Activated CD4-positive, alpha-beta T cell treated with anti-CD3 and anti-CD28 coated beads for 48 hours (primary cell): Measurements from ENCODE around the gene SINHCAF.
A peak's percentile ranks its signal among the peaks of the same experiment; 100 is the strongest.
"Not testable (repeated sequence)": the region's sequence is repeated elsewhere in the genome, so short reads cannot be mapped to it uniquely, and the experiment has no call there.

Experiments
- DNase-seq: peaks from one replicate; pipeline ENCODE4 v3.0.0-alpha.2; 2020

Gene SINHCAF, protein sequence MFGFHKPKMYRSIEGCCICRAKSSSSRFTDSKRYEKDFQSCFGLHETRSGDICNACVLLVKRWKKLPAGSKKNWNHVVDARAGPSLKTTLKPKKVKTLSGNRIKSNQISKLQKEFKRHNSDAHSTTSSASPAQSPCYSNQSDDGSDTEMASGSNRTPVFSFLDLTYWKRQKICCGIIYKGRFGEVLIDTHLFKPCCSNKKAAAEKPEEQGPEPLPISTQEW

DNA sequence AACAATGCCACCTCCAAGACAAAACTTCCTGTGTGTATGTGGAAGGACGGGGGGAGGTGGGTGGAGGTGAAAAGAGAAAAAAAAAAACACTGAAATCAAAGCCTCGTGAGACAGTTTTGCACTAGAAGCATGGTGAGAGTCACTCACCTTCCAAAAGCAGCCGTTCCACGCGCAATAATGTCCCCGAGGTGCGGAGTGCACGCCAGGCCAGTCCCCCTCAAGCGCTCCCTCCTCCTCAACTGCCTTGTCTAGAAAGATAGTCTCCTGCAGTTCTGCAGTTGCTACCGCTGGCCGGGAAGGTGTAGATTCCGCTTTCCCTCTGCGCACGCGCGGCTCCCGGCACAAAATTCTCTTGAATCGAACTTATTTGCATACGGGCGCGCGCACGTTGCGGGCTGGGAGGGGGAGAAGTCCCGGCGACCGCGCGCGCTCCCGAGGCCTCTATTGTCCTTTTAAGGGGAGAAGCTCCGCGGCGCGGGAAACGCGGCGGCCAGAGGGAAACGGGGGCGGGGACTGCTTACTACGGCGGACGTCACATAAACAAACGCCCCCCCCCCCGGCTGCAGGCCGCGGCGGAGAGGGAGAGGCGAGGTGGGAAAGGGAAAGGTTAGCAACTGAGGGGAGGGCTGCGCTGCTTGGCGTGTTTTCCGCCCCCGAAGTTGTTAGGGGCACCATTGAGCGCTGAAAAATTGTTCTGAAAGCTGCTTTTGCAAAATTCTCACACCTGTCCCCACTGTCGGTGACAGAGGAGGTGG is at the start of gene SINHCAF:
Gene SINHCAF (minus strand): TSS at position 274 of the 755 bp plus-strand sequence. CDS start 27,946 bp downstream, outside the sequence.
- peak; percentile 100 for DNase-seq

DNA sequence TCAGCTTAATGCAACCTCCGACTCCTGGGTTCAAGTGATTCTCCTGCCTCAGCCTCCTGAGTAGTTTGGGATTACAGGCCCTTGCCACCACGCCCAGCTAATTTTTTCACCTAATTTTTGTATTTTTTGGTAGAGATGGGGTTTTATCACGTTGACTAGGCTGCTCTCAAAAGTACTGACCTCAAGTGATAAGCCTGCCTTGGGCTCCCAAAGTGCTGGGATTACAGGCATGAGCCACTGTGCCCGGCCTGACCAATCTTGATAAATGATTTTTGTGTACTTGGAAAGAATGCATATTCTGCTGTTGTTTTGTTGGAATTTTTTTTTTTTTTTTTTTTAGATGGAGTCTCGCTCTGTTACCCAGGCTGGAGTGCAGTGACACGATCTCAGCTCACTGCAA is 49.5 kb upstream of the SINHCAF start:
- DNase-seq, result not testable (repeated sequence)

DNA sequence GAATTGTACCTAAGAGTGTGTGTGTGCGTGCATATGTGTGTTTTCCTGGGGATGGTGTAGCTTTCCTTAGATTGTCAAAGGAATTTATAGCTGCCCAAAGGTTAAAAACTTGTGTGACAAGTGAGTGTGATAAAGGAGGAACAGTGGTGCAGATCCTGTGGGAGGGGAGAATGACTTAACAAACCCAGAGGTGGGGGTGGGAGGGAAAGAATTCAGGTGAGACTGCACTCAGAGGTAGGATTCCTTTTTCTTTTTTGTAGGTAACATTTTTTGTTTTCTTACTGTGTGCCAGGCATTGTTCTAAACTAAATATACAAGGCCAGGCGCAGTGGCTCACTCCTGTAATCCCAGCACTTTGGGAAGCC is 45.3 kb upstream of the SINHCAF start:
- no peak for DNase-seq

DNA sequence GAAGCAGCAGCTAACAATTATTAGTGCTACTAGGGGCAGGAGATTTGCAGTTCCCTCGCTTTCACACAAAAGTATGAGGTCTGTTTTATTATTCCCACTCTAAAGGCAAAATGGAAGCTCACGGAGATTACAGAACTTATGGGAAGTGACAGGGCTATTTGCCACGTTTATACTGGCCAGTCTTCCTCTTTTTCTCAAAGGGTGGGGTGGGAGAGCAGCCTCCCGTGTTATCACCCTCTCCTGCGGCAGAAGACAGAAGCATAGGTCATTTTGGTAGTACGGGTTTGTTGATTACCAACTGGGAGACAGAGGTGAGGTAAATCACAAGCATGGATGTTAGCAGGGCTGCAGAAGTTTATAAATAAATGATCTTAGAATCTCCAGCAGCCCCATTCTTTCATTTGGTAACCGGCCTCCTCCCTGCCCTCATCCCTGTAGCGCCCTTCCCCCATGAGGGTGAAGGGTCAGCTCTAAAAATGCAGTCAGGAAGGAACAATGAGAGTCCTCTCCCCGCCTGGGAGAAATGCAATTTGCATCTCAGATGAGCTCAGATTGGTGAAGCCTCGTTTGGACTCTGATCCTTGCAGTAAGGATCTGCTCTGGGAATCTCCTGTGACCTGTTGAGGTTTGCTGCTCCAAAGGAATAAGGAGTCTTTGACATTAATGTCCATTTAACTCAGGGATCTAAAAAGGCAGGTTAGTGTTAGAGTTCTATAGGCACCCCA is 44.7 kb upstream of the SINHCAF start:
- DNase-seq, result no peak

DNA sequence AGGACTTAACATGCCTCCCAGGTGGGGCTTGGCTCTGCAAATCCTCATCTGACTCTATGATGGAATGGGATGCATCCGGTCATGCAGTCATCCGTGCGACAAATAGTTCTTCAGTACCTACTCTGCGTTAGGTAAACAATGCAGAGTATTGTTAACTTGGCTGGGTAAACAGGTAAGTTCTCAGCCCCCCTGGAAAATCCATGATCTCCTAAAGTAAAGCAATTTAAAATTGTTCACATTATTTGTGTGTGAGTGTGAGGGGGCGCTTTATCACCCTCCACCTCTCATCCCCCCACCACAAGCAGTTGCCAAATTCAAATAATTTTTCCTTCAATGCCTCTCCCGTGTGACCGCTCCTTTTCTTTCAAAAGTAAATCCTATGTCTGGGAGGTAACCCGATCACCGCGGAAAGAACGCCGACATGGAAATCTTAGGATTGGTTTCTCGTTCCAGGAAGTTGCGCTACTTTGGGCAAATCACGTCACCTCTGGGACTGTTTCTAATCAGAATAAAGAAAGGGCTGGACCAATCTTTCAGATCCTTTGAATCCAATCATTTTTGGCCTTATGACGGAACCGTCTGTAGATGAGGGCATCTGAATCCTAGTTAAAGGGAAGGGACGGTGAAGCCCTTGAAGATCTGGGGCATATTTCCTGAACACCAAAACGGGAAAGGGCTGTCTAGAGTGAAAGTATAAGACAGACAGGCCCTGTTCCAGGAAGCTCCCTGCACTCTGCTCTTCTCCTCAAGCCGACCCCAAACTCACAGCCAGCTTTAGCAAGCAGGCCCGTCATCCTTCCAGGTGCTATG is 44.0 kb upstream of the SINHCAF start:
- DNase-seq, result no peak

DNA sequence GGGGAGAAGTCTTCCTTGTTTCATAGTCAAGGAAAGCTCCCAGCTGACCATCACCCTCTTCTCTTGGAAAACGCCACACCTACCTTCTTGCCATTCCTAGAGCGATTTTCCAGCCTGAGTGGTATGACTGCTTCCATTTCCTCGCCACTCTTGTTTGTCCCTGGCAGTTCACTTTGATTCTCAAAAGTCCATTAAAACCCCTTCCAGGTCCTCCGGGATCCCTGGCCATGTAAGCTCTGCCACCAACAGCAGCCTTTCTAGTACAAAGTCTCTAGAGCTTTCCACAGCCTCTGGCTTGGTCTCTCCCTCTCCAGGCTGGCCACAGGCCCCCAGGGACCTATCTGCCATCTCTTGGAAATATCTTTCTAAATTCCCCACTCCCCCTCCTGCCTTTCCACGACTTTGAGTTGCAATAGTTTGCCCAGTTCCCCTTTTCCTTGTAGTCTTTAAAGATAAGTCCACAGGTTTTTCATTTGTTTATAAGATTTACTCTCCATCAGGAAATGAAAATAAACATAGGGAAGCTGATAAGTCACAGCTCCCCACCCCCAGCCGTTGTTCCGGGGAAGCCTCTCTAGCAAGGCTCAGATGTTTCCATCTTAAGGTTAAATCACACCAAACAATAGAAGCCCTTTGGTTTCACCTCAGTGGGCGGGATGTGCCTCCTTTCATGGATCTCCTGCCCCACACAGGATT is 42.9 kb upstream of the SINHCAF start:
- DNase-seq, result no peak

DNA sequence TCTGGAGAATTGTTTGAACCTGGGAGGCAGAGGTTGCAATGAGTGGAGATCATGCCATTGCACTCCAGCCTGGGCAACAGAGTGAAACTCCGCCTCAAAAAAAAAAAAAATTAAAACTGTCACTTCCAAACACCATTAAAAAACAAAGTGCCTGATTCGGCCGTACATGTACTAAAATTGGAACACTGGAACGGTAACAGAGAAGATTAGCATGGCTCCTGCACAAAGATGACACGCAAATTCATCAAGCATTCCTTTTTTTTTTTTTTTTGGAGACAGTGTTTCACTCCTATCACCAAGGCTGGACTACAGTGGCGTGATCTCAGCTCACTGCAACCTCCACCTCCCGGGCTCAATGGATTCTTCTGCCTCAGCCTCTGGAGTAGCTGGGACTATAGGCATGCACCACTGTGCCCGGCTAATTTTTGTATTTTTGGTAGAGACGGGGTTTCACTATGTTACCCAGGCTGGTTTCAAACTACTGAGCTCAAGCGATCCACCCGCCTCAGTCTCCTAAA is 40.2 kb upstream of the SINHCAF start:
- DNase-seq, result no peak

DNA sequence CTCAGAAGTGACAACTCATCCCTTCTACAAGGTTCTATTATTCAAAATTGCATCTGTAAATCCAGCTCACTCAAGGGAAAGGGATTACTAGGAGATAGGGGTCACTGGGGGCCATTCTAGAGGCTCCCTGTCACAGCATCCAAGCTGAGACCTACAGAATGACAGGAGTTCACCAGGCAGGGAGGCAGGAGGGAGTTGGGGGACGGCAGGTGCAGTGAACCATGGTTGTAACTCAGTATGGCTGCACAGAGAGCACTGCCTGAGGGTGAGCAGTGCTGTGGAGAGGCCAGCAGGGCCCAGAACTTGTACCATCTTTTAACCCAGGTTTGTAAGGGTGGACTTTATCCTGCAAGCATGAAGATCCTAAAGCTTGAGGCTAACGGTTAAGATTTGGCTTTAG is 37.9 kb upstream of the SINHCAF start:
- DNase-seq, result no peak

DNA sequence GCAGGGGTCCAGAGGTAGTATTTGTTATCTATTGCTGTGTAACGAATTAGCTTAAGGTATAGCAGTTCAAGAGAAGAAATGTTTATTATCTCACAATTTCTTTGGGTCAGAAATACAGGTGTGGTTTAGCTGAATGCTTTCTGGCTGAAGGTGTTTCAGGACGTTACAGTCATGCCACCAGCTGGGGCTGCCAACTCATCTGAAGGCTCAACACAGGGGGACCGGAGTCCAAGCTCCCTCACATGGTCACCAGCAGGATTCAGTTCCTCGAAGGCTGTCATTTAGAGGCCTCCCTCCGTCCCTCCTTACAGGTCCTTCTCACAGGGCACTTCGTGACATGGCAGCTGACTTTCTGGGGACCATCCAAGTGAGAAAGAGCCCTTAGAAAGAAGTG is 37.5 kb upstream of the SINHCAF start:
- no peak for DNase-seq

DNA sequence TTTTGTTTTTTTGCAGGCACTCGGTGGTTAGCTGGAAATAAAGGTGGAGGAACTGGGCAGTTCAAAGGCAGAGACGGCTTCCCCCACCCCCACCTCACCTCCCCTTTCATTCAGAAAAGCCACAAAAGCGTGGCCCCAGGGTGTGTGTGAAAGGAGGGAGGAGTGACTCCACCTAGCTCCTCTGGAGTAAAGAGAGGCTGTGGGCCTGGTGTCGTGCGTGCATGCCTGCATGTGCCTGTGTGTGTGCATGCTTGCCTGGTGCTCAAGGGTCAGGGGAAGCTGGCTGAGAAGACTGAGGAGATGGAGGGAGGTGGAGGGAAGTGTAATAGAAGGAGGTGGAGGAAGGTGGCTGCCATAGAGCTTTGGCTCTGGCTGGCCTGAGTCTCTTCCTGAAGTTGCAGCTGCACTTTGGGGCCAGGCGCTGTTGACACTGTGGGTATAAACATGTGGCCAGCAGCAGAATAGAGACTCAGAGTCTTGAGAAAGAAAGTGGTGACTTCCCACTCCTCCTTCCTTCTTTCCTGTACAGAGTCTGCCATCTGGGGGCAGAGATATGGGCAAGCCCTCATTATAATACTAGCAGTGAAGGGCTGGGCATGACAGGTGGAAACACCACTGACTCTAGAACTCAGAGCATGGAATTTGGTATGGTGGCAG is 36.9 kb upstream of the SINHCAF start:
- peak; percentile 55 for DNase-seq

DNA sequence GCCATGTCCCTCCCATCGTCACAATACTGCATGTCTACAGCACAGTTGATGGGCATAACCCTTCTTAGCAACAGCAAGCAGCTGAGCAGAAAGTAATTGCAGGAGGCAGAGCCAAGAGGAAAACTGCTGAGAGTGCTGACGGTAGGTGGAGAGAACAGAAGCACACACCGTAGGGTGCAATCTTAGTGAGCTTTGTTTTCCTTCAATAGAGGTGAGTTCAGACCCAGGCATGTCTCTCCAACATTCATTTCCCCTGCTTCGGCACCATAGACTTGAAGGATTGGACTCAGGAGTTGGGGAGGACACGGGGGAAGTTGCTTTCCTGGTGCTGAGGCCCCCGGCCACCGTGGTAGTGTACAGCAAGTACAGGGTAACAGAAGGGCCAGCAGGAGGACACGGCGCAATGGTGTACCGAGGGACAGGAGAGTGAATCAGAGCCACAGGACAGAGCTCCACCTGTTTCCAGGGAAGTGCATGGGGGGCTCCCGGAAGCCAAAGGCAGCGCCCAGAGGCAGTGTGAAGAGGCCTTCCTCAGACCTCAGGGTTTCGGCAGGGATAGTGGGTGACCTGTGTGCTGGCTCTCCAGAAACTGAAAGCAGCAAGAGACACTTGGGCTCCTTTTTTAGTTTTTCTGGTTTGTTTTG is 36.3 kb upstream of the SINHCAF start:
- DNase-seq, result peak; percentile 15

DNA sequence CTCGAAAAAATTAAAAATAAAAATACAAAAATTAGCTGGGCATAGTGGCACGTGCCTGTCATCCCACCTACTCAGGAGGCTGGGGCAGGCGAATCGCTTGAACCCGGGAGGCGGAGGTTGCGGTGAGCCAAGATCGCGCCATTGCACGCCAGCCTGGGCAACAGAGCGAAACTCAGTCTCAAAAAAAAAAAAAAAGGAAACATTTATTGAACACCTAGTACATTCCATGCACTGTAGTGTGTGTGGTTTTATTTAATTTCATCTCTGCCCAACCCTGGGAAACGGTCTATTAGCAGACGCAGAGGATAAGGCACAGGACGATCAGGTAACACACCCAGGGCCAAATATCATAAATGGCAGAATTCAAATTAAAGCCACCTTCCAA is 35.8 kb upstream of the SINHCAF start:
- no peak for DNase-seq

DNA sequence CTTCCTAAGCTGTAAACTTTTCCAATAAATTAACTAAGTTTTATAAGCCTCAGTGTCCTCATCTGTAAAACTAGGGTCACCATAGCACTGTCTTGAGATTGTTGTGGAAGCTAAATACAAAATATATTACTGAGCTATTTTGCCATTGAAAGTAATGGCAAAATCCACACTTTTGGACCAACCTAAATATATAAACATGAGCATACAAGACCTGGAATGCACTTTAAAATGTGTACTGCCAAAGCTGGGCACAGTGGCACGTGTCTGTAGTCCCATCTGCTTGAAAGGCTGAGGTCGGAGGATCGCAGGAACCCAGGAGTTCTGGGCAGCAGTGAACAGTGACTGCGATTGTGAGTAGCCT is 29.8 kb upstream of the SINHCAF start:
- DNase-seq, result no peak

DNA sequence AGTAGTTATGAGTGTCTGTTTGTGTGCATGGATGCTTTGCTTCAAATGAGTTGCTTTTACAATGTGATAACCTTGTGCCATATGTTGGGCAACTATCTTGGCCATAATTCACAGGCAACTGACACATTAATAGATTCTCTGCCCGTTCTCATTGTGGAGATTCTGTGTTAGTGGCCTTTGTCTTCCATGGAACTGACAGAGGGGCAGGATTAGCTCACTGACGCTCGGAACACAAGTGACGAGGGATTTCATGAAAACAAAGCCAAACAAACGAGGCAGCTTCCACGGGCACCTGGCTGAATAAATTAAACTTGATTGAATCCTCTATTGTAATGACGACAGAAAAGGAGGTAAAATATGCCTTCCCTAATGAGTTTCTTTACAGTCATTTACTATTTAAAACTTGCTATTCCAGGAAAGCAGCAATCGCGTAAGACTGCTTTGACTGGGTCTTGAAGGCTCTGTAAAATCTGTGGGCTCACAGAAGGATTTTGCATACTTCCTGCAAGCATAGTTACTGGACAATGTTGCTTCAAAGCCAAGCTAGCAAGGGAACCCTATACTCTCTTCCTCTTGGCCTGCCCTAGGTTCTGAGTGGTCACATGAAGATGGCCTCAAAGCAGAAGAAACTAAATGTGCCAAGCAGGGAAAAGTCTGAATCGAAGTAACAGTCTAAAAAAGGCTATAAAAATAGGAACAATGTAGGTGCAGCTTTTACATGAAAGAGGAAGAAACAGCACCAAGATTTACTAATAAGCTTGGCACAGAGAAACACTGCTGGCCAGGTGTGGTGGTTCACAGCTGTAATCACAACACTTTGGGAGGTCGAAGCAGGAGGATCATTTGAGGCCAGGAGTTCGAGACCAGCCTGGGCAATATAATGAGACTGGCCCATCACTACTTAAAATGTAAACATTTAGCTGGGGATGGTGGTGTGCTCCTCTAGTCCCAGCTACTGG is 28.1 kb upstream of the SINHCAF start:
- no peak for DNase-seq

DNA sequence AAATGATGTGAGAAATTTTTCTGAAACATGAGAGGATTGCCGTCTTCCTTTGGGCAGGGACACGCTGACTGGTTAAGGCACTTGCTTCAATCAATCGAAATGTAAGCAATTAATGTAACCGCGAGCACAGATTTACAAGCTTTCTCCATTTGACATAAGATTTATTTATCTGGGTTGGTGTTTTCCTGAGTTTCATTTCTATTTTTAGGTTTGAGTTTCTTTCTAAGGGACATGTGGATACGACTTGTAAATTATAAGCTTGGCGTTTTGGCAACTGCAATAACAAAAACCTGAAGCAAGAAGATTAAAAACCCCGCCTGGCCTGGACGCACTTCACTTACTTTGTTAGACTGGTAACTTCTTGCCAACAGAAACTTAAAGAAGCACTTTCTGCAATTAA is 20.3 kb upstream of the SINHCAF start:
- DNase-seq, result no peak

DNA sequence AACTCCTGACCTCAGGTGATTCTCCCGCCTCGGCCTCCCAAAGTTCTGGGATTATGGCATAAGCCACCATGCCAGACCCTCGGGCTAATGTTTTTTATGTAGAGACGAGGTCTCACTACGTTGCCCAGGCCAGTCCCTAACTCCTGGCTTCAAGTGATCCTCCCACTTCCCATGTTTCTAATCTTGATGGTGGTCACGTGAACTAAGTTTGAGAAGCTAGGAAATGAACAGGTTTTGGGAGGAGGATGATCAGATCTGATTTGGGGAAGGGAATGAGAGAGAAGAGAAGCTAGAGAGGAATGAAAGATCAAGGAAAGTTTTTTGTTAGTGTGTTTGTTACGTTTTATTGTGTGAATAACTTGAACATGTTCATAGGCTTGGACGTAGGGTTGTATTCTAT is 17.2 kb upstream of the SINHCAF start:
- DNase-seq, result no peak

DNA sequence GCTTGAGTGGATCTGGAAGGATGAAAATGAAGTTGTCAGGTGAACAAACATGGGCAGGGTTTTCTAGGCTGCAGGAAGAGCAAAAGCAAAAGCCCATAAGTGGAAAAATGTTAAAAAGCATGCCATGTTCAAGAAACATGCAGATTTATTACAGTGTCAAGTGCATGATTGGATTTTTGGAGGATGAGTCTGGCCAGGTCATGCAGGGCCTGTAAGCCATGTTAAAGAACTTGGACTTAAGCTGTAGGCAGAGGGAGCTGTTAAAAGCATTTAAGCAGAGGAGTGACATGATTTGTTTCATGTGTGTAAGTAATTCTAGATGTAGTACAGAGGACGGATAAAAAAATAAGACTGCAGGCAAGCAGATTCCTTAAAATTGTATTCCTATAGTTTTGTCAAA is 16.3 kb upstream of the SINHCAF start:
- no peak for DNase-seq

DNA sequence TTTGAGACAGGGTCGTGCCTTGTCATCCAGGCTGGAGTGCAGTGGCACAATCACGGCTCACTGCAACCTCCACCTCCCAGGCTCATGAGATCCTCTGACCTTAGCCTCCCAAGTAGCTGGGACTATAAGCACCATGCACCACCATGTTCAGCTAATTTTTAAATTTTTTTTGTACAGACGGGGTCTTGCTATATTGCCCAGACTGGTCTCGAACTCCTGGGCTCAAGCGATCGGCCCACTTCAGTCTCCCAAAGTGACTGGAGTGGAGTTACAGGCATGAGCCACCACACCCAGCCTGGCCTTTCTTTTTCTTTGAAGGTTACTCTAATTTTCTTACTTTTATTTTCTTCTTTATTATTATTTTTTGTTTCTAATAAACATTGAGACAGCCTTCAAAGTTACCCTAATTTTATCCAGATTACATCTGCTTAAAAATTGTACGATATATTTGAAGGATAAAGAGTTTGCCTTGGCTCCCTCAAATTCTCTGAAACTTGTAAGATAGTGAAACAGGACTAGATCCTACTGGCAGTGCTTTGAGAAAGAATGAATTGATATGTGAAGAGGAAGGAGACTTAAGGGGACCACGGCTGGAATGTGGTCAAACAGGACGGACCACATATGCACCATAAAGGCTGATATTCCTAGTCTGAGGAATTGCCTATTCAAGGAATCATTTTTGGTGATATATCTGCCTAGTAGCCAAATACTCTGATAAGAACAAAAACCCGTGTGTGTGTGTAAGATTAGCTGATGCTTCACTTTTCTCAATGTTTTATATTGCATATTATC is 14.1 kb upstream of the SINHCAF start:
- no peak for DNase-seq

DNA sequence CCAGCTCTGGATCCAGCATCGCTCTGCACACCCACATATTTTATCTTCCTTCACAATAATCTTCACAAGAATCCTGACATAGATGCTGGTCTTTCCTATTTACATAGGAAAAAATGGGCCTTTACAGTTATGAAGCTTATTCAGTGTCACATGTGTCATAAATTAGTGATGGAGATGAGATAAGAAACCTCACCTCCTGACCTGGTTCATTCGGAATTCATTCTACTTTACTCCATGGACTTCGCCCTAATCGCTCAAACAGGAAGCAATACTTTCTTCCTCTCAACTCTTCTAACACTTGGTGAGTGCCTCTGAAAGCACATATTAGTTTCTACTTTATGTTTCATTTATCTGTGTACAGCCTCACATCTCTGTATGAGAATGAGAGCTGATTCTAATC is 12.0 kb upstream of the SINHCAF start:
- no peak for DNase-seq
